ENCODE data around the gene GREB1. TPM values are rescaled to one million over a fixed set of nuclear protein-coding genes. Genes with fewer than 3 reads are reported as not detected.

The GREB1 gene
- total RNA-seq, 1 donor from 2014 or later = 3.8 TPM

GRCh38 chr2:11539317-11540147, 5.7 kb downstream of the GREB1 start:
- DNase-seq (ENCODE audit: low spot score) = no peak

DNA sequence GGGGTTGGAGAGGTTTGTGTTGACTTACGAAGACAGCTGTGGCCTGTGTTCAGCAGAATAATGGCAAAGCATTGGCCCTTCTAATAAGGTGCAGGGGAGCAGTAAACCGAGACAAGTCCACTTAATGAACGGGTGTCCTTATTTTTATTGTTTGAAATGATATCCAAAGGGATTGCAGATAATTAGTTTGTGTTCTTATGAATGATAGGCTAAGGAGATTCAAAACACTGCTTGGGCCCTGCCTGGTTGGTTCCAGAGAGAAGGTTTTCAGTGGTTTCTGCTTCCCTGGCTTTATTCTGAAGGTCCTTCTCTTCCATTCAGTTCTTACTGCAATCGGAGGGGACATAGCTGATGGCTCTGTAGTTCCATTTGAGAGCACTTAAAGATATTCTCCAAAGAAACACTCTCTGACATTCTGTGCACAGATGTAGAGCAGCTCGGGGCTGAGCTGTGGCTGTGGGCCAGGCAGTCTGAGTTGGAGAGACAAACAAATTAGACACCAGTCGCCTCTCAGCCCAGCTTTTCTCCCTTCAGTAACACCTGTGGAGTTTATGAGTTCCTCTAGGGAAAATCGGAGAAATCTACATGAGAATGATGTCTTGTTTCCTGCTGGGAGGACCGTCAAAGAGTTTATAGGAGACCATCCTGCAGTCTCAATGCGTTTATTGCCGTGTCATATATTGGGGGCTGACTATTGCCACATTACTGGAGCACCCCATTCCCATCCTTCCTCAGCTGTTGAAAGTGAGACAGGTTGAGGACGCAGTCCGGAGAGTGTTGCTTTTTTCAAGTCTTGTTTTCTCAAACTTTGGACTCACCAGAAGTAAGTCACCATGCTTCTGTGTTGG, 6.5 kb downstream of the GREB1 start:
- no peak for DNase-seq (ENCODE audit: low spot score)

DNA sequence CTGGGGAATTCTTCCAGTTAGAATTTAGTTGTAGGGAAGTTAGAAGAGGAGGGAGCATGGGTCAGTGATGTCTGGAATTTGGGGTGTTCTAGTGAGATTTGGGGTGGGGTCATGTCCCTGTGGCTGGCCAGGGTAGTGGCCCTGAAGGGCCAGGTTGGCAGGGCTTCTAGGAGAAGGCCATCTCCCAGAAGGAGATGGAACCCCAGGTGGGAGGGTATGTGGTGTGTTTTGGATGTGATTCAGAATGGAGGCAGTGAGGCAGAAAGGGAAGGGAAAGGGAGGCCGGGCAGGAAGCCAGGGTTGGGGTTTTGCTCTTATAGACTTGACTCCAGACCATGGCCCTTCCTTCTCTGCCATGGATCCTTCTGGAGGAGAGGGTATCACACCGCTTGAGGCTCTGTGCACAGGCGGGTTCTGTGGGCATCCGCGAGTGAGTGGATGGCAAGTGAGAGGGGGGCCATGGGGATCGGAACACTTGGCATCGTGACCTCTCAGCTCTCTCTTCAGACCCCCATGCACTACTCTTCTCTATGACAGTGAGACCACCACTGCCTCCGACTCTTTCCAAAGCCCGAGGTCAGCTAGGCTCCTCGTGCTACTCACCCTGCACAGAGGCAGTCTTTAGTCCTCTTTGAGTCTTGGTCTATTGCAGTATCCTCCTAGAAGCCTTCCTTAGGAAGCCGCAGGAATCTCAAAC, 7.3 kb downstream of the GREB1 start:
- no peak for DNase-seq (ENCODE audit: low spot score)

GRCh38 chr2:11541693-11542274, 7.9 kb downstream of the GREB1 start:
- DNase-seq (ENCODE audit: low spot score) = no peak

GRCh38 chr2:11542275-11542819, 8.5 kb downstream of the GREB1 start:
- DNase-seq (ENCODE audit: low spot score) = no peak

- DNase-seq (ENCODE audit: low spot score) = no peak
These were observed 9.7 kb downstream of the GREB1 start for GRCh38 chr2:11543337-11544216.

DNA sequence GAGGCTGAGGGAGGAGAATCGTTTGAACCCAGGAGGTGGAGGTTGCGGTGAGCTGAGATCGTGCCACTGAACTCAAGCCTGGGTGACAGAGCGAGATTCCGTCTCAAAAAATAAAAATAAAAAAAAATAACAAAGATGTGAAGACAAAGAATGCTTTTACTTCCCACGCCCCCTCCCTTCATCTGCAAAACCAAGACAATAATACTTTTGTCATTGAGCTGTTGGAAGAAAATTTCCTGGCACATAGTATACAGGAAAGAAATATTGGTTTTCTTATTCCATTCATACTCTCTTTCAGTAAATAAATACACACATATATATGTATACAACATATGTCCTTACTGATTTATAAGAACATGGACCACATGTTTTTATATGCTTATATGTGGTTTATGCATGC, 12.2 kb downstream of the GREB1 start:
- DNase-seq (ENCODE audit: low spot score) = no peak

GRCh38 chr2:11547912-11548497, 14.2 kb downstream of the GREB1 start:
- DNase-seq (ENCODE audit: low spot score) = no peak

GRCh38 chr2:11550302-11550701, 16.5 kb downstream of the GREB1 start:
- peak; percentile 16 for DNase-seq (ENCODE audit: low spot score)

GRCh38 chr2:11550901-11551568, 17.2 kb downstream of the GREB1 start:
- DNase-seq (ENCODE audit: low spot score) = peak; percentile 20

- peak; percentile 84 for DNase-seq (ENCODE audit: low spot score)
These were observed 17.9 kb downstream of the GREB1 start for GRCh38 chr2:11551569-11552259.

DNA sequence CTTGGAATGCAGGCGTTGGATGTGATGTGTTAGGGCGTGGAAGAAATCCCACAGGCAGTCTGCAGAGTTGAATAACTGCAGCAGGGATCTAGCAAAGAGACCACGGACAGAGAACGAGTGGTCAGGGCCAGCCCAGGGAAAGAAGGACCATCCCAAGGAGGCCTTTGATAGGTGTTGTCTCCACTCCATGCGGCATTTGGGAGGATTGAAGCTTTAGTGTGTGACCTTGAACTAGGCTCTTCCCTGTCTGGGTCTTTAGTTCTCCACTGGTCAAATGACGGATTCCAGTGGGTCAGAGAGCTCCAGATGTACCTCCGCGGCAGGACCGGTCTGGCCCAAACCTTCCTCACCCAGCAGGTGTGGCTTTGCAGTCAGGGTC, 18.4 kb downstream of the GREB1 start:
- DNase-seq (ENCODE audit: low spot score) = peak; percentile 53

GRCh38 chr2:11553661-11554398, 20.0 kb downstream of the GREB1 start:
- peak; percentile 37 for DNase-seq (ENCODE audit: low spot score)

DNA sequence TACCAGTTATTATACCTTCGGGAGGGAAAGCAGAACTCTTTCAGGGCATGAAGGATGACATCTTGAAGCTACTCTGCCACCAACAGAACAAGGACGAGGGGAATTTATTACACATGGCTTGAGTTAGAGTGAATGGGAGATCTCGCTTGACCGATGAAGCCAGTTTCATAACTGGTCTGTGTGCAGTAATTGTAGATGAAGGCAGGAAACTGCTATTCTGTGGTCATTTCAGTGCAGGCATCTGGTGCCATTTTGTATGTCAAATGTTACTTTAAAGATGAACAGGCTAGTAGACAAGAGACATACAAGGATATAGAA, 20.5 kb downstream of the GREB1 start:
- no peak for DNase-seq (ENCODE audit: low spot score)

DNA sequence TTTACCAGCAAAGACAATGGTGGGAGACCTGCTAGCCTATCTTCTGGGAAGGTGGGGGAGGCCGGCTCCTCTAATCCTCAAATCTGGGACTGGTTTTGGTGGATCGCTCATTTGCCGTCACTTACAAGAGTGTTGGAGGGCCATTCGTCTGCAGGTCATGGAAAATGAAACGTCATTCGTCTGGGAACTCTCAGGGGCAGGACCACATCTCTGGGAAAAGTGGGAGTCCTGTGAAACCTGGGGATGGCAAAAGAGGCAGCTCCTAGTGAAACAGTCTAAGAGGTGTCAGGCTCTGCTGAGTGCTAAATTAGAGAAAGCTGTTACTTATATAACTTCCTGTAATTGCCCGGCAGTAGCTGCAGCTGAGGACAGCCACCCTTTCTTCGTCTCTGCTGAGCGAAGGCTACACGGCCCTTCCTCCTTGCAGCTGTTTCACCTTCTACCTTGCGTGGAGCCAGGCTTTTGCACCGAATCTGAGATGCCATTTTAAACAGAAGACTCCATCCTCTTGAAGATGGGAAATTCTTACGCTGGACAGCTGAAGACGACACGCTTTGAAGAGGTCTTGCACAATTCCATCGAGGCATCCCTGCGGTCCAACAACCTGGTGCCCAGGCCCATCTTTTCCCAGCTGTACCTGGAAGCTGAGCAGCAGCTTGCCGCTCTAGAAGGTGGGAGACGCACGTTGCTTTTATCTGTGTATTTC, 22.4 kb downstream of the GREB1 start:
- peak; percentile 45 for DNase-seq (ENCODE audit: low spot score)

- peak; percentile 26 for DNase-seq (ENCODE audit: low spot score)
These were observed 24.5 kb downstream of the GREB1 start for GRCh38 chr2:11558214-11558886.

Measured in mesenteric fat pad (tissue), 1 donor.